Hepatocyte (in vitro differentiated cells): ENCODE measurements around the gene AFTPH. TPM values are rescaled to one million over a fixed set of nuclear protein-coding genes. Genes with fewer than 3 reads are reported as not detected.

Experiments
- DNase-seq: peaks from one replicate; pipeline ENCODE4 v3.0.0-alpha.2; 2016; ENCODE audit warnings: low spot score
- H2AFZ ChIP-seq: fragments of 200-600 bp; sonication (generic); 2 replicates; pipeline ENCODE4 v1.6.0; 2016; ENCODE audit warnings: antibody characterized with exemption, mild to moderate bottlenecking
- H3K27ac ChIP-seq: fragments of 200-600 bp; sonication (generic); 2 replicates; pipeline ENCODE4 v1.5.1; 2016; ENCODE audit warnings: mild to moderate bottlenecking
- H3K27me3 ChIP-seq: fragments of 200-600 bp; sonication (generic); 2 replicates; pipeline ENCODE4 v1.6.1; 2016
- H3K36me3 ChIP-seq: fragments of 200-600 bp; sonication (generic); replicated peaks from 2 replicates; pipeline ENCODE4 v1.5.1; 2016; ENCODE audit warnings: low read depth; ENCODE audit not compliant: insufficient read depth
- H3K4me1 ChIP-seq: fragments of 200-600 bp; sonication (generic); 2 replicates; pipeline ENCODE4 v1.5.1; 2016; ENCODE audit warnings: mild to moderate bottlenecking, moderate library complexity; ENCODE audit not compliant: insufficient read depth
- H3K4me2 ChIP-seq: fragments of 200-600 bp; sonication (generic); 2 replicates; pipeline ENCODE4 v1.6.0; 2016
- H3K4me3 ChIP-seq: fragments of 200-600 bp; sonication (generic); 2 replicates; pipeline ENCODE4 v1.5.1; 2016; ENCODE audit warnings: mild to moderate bottlenecking
- H3K79me2 ChIP-seq: fragments of 200-600 bp; sonication (generic); 2 replicates; pipeline ENCODE4 v1.6.0; 2017; ENCODE audit warnings: mild to moderate bottlenecking
- H3K9me2 ChIP-seq: fragments of 200-600 bp; sonication (generic); replicated peaks from 2 replicates; pipeline ENCODE4 v1.6.0; 2017; ENCODE audit warnings: mild to moderate bottlenecking; ENCODE audit not compliant: insufficient read depth
- H3K9me3 ChIP-seq: fragments of 200-600 bp; sonication (generic); 2 replicates; pipeline ENCODE4 v1.5.1; 2016; ENCODE audit warnings: low read depth, mild to moderate bottlenecking
- H4K20me1 ChIP-seq: fragments of 200-600 bp; sonication (generic); 2 replicates; pipeline ENCODE4 v1.6.0; 2016; ENCODE audit warnings: mild to moderate bottlenecking; ENCODE audit not compliant: insufficient read depth, poor library complexity, severe bottlenecking
- EZH2 ChIP-seq: fragments of 200-600 bp; sonication (generic); IDR thresholded peaks from 2 replicates; pipeline ENCODE4 v1.6.1; 2016; ENCODE audit warnings: antibody characterized with exemption, mild to moderate bottlenecking, borderline replicate concordance
- EZH2phosphoT487 ChIP-seq: fragments of 200-600 bp; sonication (generic); IDR thresholded peaks from one replicate; pipeline ENCODE4 v1.6.1; 2018; ENCODE audit warnings: antibody characterized with exemption, mild to moderate bottlenecking, low read depth, moderate library complexity; ENCODE audit not compliant: unreplicated experiment, severe bottlenecking
- WGBS: methylation state at CpG from one replicate; pipeline ENCODE4 v1.1.6; 2016; ENCODE audit warnings: low lambda C conversion rate; ENCODE audit errors: missing lambda C conversion rate; 5-methylcytosine and 5-hydroxymethylcytosine counted together
- polyA plus RNA-seq: library from polyadenylated mRNA; unstranded; fragments of >200 nt; fragmentation: Nextera tagmentation; extraction: Ambion mirVana; gene quantifications from 2 replicates; pipeline ENCODE4 v1.2.1, GENCODE V29; 2016
- total RNA-seq: library from RNA; depleted of rRNA; stranded (reverse); fragments of >200 nt; gene quantifications from 2 replicates; pipeline ENCODE4 v1.2.3, GENCODE V29; 2014
- TF ChIP-seq, protein P1 (sequence below): fragments of 200-600 bp; sonication (generic); IDR thresholded peaks from 2 replicates; pipeline ENCODE4 v1.5.1; 2016; ENCODE audit warnings: antibody characterized with exemption, mild to moderate bottlenecking; ENCODE audit not compliant: poor library complexity

Gene AFTPH
- total and polyA plus RNA-seq, 2 experiments from 2014 or later: 11.8 to 50.9 TPM

DNA sequence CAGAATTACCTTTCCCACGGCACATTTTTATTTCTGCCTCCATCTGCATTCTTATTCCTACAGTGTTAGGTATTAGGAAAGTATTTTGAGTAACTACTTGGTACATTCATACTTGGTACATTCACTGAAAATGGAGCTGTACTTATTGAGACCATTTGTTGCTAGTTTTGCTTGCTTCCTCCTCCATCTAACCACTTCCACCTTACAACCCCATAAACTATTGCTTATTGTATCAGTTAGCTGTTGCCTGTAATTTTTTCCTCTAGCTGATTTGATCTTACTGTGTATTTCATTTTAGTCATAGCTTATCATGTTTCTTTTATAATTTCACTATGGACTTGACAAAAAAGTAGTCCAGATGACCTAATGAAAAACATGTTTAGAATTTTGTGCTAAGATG, 50.7 kb downstream of the AFTPH start:
- H3K4me3 ChIP-seq: no peak overlapping the region
- no peaks in the 10 kb centered on the region for H4K20me1 ChIP-seq
- H3K79me2 ChIP-seq: no peaks in the 10 kb centered on the region
- no peaks in the 10 kb centered on the region for H3K9me3 ChIP-seq
- TF ChIP-seq EZH2phosphoT487 (no peak), EZH2 (no peak)
- TF ChIP-seq, protein P1, sequence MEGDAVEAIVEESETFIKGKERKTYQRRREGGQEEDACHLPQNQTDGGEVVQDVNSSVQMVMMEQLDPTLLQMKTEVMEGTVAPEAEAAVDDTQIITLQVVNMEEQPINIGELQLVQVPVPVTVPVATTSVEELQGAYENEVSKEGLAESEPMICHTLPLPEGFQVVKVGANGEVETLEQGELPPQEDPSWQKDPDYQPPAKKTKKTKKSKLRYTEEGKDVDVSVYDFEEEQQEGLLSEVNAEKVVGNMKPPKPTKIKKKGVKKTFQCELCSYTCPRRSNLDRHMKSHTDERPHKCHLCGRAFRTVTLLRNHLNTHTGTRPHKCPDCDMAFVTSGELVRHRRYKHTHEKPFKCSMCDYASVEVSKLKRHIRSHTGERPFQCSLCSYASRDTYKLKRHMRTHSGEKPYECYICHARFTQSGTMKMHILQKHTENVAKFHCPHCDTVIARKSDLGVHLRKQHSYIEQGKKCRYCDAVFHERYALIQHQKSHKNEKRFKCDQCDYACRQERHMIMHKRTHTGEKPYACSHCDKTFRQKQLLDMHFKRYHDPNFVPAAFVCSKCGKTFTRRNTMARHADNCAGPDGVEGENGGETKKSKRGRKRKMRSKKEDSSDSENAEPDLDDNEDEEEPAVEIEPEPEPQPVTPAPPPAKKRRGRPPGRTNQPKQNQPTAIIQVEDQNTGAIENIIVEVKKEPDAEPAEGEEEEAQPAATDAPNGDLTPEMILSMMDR: no peak
- H3K9me2 ChIP-seq: no peaks in the 10 kb centered on the region
- no peak for DNase-seq
- no peak overlapping the region for H3K4me2 ChIP-seq
- WGBS: 90% methylated on average over 1 of the region's 1 CpG
- H3K27me3 ChIP-seq: no peaks in the 10 kb centered on the region
- H3K4me1 ChIP-seq: no peaks in the 10 kb centered on the region
- no peak overlapping the region for H3K27ac ChIP-seq
- H2AFZ ChIP-seq: no peak overlapping the region
- peaks cover 3% of the 10 kb centered on the region for H3K36me3 ChIP-seq

DNA sequence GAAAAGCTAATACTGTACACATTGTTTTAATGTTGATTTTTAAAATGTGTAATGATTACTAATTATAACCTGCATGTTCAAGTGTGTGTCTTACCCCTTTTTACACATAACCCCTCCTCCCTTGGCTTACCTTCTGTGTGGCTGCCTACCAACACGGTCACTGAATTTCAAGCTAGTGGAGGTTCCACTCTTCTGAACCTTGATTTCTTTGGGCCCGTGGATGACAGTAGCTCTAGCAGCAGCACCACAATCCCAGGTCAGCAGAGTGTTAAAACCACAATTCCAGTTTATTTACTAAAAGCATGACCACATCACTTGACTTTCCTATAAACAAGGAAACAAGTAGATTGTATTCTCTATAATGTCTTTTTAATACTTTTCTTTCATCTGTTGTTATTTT, 56.9 kb downstream of the AFTPH start:
- no peaks in the 10 kb centered on the region for H3K4me1 ChIP-seq
- no peak for DNase-seq
- H4K20me1 ChIP-seq: no peaks in the 10 kb centered on the region
- no peak overlapping the region for H3K4me2 ChIP-seq
- H3K27me3 ChIP-seq: no peaks in the 10 kb centered on the region
- no peak overlapping the region for H3K27ac ChIP-seq
- H2AFZ ChIP-seq: no peak overlapping the region
- H3K9me3 ChIP-seq: no peaks in the 10 kb centered on the region
- TF ChIP-seq EZH2phosphoT487: no peak
- no peaks in the 10 kb centered on the region for H3K9me2 ChIP-seq
- 92% methylated on average over 2 of the region's 2 CpGs for whole genome bisulfite sequencing
- H3K4me3 ChIP-seq: no peak overlapping the region
- H3K36me3 ChIP-seq: peaks cover 3% of the 10 kb centered on the region
- no peaks in the 10 kb centered on the region for H3K79me2 ChIP-seq

DNA sequence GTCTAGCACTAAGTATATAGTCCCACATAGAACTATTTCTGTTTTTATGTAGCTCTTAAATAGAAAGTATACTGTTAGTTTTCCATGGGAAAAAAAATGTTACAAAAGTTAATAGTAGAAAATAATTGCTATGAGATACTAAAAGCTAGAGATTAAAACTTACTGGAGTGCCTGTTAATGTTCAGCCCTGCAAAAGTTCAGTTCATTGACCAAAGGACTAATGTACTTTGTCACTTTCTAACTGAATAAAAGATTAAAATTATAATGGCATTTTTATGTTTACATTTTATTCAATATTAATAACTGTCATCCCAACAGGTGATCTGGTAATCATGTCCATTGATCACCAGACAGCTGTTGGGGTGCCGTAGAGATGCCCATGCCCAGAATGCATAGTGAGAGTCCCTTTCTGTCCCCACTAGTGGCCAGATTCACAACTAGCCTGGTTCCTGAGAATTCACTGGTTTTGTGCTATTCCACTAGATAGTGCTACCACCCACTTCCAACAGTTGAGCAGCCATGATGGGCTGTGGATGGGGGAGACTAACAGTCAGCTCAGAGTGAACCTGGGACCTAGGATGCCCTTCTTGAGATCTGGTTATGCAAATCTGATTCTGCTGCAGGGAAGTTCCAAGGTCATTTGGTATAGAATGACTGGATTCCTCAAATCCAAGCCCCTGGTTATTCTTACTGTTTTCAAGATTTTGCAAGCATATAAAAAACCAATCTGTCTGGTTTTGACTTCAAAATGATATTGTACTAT, 57.8 kb downstream of the AFTPH start:
- WGBS: 93% methylated on average over 1 of the region's 1 CpG
- DNase-seq: no peak
- TF ChIP-seq EZH2phosphoT487 (no peak), EZH2 (no peak)
- TF ChIP-seq, protein P1: no peak
- H4K20me1 ChIP-seq: no peaks in the 10 kb centered on the region
- no peak overlapping the region for H3K4me3 ChIP-seq
- H3K4me2 ChIP-seq: no peak overlapping the region
- H3K79me2 ChIP-seq: no peaks in the 10 kb centered on the region
- H3K27me3 ChIP-seq: no peaks in the 10 kb centered on the region
- H3K9me2 ChIP-seq: no peaks in the 10 kb centered on the region
- no peaks in the 10 kb centered on the region for H3K9me3 ChIP-seq
- peaks cover 3% of the 10 kb centered on the region for H3K36me3 ChIP-seq
- H3K4me1 ChIP-seq: no peaks in the 10 kb centered on the region
- no peak overlapping the region for H2AFZ ChIP-seq
- H3K27ac ChIP-seq: no peak overlapping the region

DNA sequence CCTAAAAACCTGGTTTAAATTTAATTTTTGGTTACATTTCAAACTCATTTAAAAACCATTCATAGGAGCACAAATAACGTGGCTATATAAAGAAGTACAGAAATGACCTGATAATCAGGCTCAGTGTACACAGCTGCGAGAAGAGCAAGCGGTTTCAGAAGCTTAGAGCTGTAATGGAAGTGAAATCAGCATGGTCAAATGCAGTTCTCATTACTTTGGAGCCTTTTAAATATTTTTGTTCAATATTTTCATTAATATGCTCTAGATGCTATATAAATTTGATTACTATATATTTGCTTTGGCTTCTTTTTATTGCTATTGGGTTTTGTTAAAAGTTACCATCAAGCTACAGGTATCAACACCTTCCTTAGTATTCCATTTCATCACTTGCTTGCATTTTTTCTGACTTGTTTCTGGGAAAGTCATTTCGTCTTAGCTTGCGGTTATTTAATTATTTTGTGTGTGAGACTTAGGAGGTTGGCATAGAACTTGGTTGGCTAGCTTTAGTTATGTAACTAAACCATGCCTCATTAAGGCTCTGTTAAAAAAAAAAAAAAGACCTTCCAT, 58.7 kb downstream of the AFTPH start:
- H3K36me3 ChIP-seq: peaks cover 3% of the 10 kb centered on the region
- H3K4me1 ChIP-seq: no peaks in the 10 kb centered on the region
- no peaks in the 10 kb centered on the region for H3K9me3 ChIP-seq
- H2AFZ ChIP-seq: no peak overlapping the region
- TF ChIP-seq EZH2phosphoT487: no peak
- TF ChIP-seq, protein P1: no peak
- no peak for TF ChIP-seq EZH2
- H3K4me3 ChIP-seq: no peak overlapping the region
- no peak overlapping the region for H3K27ac ChIP-seq
- WGBS: 86% methylated on average over 5 of the region's 5 CpGs
- H3K4me2 ChIP-seq: no peak overlapping the region
- no peak for DNase-seq
- H4K20me1 ChIP-seq: no peaks in the 10 kb centered on the region
- no peaks in the 10 kb centered on the region for H3K79me2 ChIP-seq
- no peaks in the 10 kb centered on the region for H3K27me3 ChIP-seq
- H3K9me2 ChIP-seq: no peaks in the 10 kb centered on the region
